Erythroblast (primary cell): ENCODE measurements around the gene SLC9A6.

Source experiments
- GATA1 ChIP-seq: IDR thresholded peaks from 2 replicates; pipeline ENCODE4 v1.6.1; 2011; ENCODE audit warnings: low read depth, mild to moderate bottlenecking, control low read depth, low read length, moderate library complexity
- POLR2A ChIP-seq: IDR thresholded peaks from 2 replicates; pipeline ENCODE4 v1.6.1; 2011; ENCODE audit warnings: mild to moderate bottlenecking, low read length

DNA sequence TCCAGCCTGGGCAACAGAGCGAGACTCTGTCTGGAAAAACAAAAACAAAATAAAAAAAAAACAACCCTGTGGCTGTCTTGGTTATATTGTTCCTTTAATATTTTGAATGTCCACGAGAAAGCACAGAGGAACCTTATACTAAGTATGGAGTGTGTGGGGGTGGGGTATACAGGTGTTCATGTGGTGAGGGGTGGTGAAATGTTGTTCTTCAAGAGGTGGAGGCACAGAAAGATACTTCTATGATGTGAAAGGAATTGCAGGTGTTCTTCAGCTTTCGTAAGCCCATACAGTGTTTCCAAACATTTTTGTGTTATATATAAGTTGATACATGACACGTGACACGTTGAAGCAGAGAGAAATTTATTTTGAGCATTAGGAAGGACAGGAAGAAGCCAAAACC is 46.4 kb downstream of the SLC9A6 start:
- TF ChIP-seq POLR2A (no peak), GATA1 (no peak)
